AG08395 (cell line): Measurements from ENCODE around the gene RNASEH1.

Source experiments
- DNase-seq: peaks from one replicate; pipeline ENCODE4 v3.0.0; 2012; ENCODE audit warnings: mixed read lengths, low spot score

RNASEH1 gene

GRCh38 chr2:3547915-3548314 lies 10.2 kb downstream of the RNASEH1 start:
- no peak for DNase-seq

GRCh38 chr2:3545788-3546478 lies 12.2 kb downstream of the RNASEH1 start:
- DNase-seq, result no peak

GRCh38 chr2:3543023-3543683 lies 15.0 kb downstream of the RNASEH1 start:
- no peak for DNase-seq

GRCh38 chr2:3542107-3542506 lies 16.0 kb downstream of the RNASEH1 start:
- no peak for DNase-seq

GRCh38 chr2:3539836-3540235 lies 18.3 kb downstream of the RNASEH1 start:
- DNase-seq, result no peak

- DNase-seq, result peak; percentile 60
Measured at GRCh38 chr2:3536682-3537632, 21.2 kb downstream of the RNASEH1 start.

- peak; percentile 91 for DNase-seq
Measured at GRCh38 chr2:3535794-3536681, 22.1 kb downstream of the RNASEH1 start.

GRCh38 chr2:3535467-3535793 lies 22.7 kb downstream of the RNASEH1 start:
- DNase-seq, result no peak

GRCh38 chr2:3534251-3534814 lies 23.8 kb downstream of the RNASEH1 start:
- no peak for DNase-seq

GRCh38 chr2:3533836-3534235 lies 24.3 kb downstream of the RNASEH1 start:
- no peak for DNase-seq

GRCh38 chr2:3532941-3533340 lies 25.2 kb downstream of the RNASEH1 start:
- DNase-seq, result no peak

- no peak for DNase-seq
Measured at GRCh38 chr2:3529316-3530025, 28.7 kb downstream of the RNASEH1 start.

GRCh38 chr2:3527886-3528785 lies 30.0 kb downstream of the RNASEH1 start:
- no peak for DNase-seq

GRCh38 chr2:3526871-3527270 lies 31.3 kb downstream of the RNASEH1 start:
- DNase-seq, result no peak

GRCh38 chr2:3523551-3524041 lies 34.5 kb downstream of the RNASEH1 start:
- peak; percentile 60 for DNase-seq

- DNase-seq, result peak; percentile 46
Measured at GRCh38 chr2:3522961-3523421, 35.1 kb downstream of the RNASEH1 start.

GRCh38 chr2:3520591-3520990 lies 37.5 kb downstream of the RNASEH1 start:
- DNase-seq, result no peak

GRCh38 chr2:3519255-3520205 lies 38.6 kb downstream of the RNASEH1 start, which contains the start of gene ADI1:
Gene ADI1, minus strand, starts transcription at chr2:3519531. Its CDS starts 44 bp downstream, at chr2:3519487.
- DNase-seq, result peak; percentile 77
